Measurements from ENCODE around the gene LPIN3. TPM values are rescaled to one million over a fixed set of nuclear protein-coding genes. Genes with fewer than 3 reads are reported as not detected.

The LPIN3 gene
- total RNA-seq, 2 donors from 2014 or later = 0.16 to 0.67 TPM

DNA sequence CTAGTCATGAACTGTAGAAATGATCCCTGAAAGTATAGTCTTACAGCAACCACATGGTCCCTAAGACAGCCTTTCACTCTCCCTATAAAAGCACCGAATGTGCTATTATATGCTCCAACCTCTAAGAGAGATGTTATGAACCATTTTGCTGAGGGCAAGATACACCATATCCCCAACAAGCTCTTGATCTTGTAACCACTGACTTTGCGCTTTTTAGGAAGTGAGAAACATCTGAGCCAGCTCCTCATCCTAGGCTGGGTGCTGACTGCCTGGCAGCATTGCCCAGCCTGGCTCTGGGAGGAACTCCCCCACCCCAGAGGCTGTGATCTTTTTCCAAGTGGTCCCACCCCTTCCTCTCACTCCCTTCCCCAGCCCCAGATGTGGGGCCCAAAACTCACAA, 29.1 kb downstream of the LPIN3 start:
- H3K9me3 ChIP-seq (ENCODE audit: control insufficient read depth, low read length, poor library complexity, severe bottlenecking) = no peaks in the 10 kb centered on the region
- Mint-ChIP-seq H3K36me3 (ENCODE audit: low read depth) (peaks cover 10% of the 10 kb centered on the region), H3K4me3 (no peak overlapping the region), H3K27me3 (peaks cover 57% of the 10 kb centered on the region), H3K27ac (no peak overlapping the region), H3K4me1 (peaks cover 4% of the 10 kb centered on the region)
- ATAC-seq (no peak), DNase-seq (no peak)

DNA sequence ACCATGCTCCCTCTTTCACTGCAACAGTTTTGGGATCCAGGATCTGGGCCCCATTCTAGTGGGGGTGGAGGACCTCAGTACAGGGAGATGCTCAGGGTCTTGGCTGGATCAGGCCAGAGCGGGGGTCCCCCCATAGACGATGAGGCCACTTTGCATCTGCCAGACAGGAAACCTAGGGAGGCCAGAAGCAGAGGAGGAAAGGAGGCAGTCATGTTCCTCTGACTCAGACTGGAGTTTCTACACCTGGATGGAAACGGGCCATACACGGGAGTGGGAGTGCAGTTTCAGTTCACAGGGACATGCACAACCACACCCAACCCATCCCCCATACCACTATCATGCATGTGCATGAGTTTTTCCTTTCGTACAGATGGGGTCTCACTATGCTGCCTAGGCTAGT, 29.6 kb downstream of the LPIN3 start:
- Mint-ChIP-seq H3K27me3 (peaks cover 52% of the 10 kb centered on the region), H3K27ac (no peak overlapping the region), H3K36me3 (ENCODE audit: low read depth) (peaks cover 9% of the 10 kb centered on the region), H3K4me1 (peaks cover 4% of the 10 kb centered on the region), H3K4me3 (no peak overlapping the region)
- no peak for DNase-seq
- ATAC-seq = no peak
- H3K9me3 ChIP-seq (ENCODE audit: control insufficient read depth, low read length, poor library complexity, severe bottlenecking) = no peaks in the 10 kb centered on the region

DNA sequence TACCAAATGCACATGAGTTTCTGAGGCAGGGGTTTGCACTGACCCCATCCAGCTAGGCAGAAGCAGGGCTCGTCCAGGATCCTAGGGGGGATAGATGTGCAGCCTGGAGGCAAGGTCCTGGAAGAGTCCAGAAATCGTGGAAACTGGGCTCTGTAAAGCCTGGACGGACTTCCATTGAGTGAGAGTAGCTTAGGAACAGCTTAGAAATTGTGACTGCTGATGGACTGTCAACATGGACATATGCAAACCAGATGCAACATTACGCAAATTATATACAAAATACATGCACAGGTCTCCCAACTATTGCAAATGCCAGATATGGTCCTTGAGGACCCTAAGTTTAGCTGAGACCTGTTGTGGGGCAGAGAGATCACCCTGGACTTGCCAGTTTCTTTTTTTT, 30.8 kb downstream of the LPIN3 start:
- no peak for ATAC-seq
- H3K9me3 ChIP-seq (ENCODE audit: control insufficient read depth, low read length, poor library complexity, severe bottlenecking) = no peaks in the 10 kb centered on the region
- peaks cover 4% of the 10 kb centered on the region for H3K4me1 Mint-ChIP-seq
- no peak overlapping the region for H3K4me3 Mint-ChIP-seq
- no peak for DNase-seq
- H3K27me3 Mint-ChIP-seq = peaks cover 56% of the 10 kb centered on the region
- H3K36me3 Mint-ChIP-seq (ENCODE audit: low read depth) = peaks cover 5% of the 10 kb centered on the region
- no peak overlapping the region for H3K27ac Mint-ChIP-seq

DNA sequence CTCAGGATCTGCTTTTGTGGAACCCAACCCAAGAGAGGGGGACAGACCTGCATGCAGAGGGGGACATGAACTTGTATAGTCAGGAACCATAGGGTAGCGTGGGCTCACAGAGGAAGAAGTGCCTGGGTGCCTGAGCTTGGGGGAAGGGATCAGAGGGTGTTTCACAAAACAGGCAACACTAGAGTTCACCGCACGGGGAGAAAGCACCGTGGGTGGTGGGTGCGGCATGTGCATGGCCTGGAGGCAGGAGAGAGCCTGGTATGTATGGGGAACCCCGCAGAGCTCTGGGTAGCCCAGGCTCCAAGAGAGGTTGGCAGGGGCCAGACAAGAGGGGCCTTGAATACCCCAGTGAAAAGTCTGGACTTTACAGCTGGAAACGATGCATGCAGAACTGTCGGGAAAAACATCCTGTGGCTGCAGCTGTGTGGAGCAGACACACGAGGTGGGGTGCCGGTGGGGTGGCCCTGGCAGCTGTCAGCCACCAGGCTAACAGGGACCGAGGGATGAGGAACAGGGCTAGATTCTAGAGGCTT, 32.7 kb downstream of the LPIN3 start:
- Mint-ChIP-seq H3K4me1 (peaks cover 3% of the 10 kb centered on the region), H3K36me3 (ENCODE audit: low read depth) (peaks cover 6% of the 10 kb centered on the region), H3K27ac (no peak overlapping the region), H3K4me3 (no peak overlapping the region), H3K27me3 (peaks cover 61% of the 10 kb centered on the region)
- DNase-seq = no peak
- ATAC-seq = no peak
- no peaks in the 10 kb centered on the region for H3K9me3 ChIP-seq (ENCODE audit: control insufficient read depth, low read length, poor library complexity, severe bottlenecking)

DNA sequence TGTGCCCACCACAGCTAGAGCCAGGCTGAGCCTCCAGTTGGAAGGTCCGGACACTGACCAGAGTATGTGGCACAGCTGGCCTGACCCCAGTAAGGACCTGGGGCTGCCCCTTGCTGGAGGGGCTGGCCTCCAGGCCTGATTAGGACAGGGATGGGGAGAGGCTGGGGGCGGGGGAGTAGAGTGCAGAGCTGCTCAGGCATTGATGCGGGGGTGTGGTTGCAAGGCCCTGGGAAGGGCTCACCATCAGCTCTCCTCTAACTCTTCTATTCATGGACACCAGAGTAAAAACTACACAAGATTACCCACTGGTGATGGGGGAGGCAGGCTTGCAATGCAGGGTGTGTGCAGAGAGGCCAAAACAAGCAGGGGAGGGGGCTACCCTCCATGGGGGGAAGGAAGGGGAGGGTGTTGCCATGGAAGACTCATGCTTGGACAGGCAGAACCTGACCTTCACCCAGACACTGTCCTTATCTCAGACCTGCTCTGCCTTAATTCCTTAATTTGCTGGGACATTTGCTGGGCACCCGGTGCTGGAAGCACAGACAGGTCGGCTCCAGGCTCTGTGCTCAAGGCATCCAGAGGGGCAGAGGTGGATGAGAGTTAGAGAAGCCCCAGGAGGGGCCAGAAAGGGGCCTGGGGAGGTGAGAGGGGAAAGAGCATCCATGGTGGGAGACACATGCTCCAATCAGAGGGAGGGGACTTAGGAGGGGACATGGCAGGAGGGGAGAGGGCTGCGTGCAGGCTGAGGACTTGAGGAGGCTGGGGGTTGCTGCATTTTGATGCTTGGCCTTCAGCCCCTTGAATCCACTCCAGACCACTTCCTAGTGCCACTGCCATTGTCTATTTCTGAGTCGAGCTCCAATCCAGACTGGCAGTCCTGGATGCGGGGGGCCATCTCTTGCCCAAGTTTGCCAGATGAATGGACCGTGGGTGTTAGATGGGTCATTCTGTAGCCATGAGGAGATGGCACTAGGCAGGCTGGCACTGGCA, 33.6 kb downstream of the LPIN3 start:
- DNase-seq (no peak), ATAC-seq (no peak)
- no peak overlapping the region for H3K4me3 Mint-ChIP-seq
- peaks cover 60% of the 10 kb centered on the region for H3K27me3 Mint-ChIP-seq
- H3K36me3 Mint-ChIP-seq (ENCODE audit: low read depth) = peaks cover 6% of the 10 kb centered on the region
- peaks cover 3% of the 10 kb centered on the region for H3K4me1 Mint-ChIP-seq
- no peaks in the 10 kb centered on the region for H3K9me3 ChIP-seq (ENCODE audit: control insufficient read depth, low read length, poor library complexity, severe bottlenecking)
- H3K27ac Mint-ChIP-seq = no peak overlapping the region

DNA sequence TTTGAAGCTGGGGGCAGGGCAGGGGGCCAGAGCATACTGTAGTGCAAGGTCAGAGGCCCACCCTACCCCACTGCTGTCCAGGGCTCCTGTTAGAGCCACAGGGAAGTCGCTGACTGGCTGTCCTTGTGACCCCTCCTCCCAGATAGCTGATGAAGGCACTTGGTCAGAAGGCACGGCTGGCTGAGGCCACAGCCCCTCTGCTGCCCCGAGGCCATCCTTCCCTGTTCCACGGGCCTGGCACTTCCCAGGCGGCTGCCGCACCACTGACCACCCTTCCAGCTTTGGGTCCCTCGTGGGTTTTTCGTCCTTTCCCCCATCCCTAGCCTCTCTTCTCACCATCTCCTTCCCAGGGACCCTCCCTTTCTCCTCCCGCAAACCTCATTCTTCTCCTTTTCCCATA, 35.2 kb downstream of the LPIN3 start:
- peaks cover 6% of the 10 kb centered on the region for H3K36me3 Mint-ChIP-seq (ENCODE audit: low read depth)
- H3K4me3 Mint-ChIP-seq = no peak overlapping the region
- DNase-seq (no peak), ATAC-seq (no peak)
- no peak overlapping the region for H3K27ac Mint-ChIP-seq
- peaks cover 9% of the 10 kb centered on the region for H3K4me1 Mint-ChIP-seq
- H3K27me3 Mint-ChIP-seq = peaks cover 67% of the 10 kb centered on the region
- no peaks in the 10 kb centered on the region for H3K9me3 ChIP-seq (ENCODE audit: control insufficient read depth, low read length, poor library complexity, severe bottlenecking)

DNA sequence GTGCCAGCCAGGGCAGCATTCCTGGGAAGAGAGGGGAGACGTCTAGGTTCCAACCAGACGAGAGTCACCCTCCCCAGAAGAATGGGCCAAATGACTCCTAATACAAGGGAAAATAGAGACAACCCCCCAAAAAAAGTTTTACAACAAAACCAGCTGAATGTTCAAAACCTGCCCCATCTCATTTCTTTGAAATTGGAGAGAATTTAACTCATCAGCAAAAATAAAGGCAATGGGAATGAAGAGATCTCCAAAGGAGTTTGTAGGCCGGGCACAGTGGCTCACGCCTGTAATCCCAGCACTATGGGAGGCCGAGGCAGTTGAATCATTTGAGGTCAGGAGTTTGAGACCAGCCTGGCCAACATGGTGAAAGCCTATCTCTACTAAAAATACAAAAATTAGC, 35.7 kb downstream of the LPIN3 start:
- no peaks in the 10 kb centered on the region for H3K9me3 ChIP-seq (ENCODE audit: control insufficient read depth, low read length, poor library complexity, severe bottlenecking)
- no peak overlapping the region for H3K4me3 Mint-ChIP-seq
- peaks cover 10% of the 10 kb centered on the region for H3K4me1 Mint-ChIP-seq
- ATAC-seq = no peak
- peaks cover 70% of the 10 kb centered on the region for H3K27me3 Mint-ChIP-seq
- no peak for DNase-seq
- H3K27ac Mint-ChIP-seq = no peak overlapping the region
- peaks cover 6% of the 10 kb centered on the region for H3K36me3 Mint-ChIP-seq (ENCODE audit: low read depth)

DNA sequence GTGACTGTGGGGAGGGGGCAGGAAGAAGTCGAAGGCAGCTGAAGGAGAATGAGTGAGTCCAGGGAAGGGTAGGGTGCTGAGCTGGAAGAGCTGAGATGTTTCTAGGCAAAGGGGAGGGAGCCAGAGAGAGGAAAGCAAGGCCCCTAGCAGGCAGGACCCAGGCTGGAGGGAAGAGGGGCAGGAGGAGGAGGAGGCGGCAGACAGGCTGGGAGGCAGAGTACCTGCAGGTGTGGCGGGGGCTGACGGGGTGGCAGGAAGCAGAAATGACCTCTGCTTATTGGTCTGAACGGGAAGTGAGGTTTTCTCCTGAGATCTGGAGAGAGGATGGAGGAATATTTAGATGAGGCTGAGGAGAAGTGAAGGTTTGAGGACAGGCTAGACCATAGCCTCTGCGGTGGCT, 36.7 kb downstream of the LPIN3 start:
- Mint-ChIP-seq H3K4me3 (no peak overlapping the region), H3K27me3 (peaks cover 70% of the 10 kb centered on the region), H3K27ac (no peak overlapping the region), H3K4me1 (peaks cover 11% of the 10 kb centered on the region), H3K36me3 (ENCODE audit: low read depth) (peaks cover 6% of the 10 kb centered on the region)
- DNase-seq (no peak), ATAC-seq (no peak)
- no peaks in the 10 kb centered on the region for H3K9me3 ChIP-seq (ENCODE audit: control insufficient read depth, low read length, poor library complexity, severe bottlenecking)

DNA sequence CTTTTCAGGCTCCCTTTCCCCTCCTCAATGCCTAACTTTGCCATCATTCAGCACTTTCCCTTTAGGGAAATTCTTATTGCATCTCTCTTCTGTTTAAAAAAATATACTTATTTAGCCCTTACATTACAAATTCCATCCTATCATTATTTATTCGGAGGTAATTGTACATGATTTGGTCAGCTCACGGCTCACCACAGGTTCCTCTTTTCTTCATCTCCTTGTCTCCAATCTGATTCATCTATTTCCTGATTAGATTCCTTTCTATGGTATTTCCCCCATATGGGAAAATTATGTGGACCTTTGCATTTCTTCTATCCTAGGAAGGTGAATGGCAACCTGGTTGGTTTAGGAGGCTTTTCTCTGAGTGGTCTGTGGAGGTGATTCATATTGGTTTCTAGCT, 38.9 kb downstream of the LPIN3 start:
- DNase-seq (no peak), ATAC-seq (no peak)
- H3K4me1 Mint-ChIP-seq = peaks cover 12% of the 10 kb centered on the region
- no peak overlapping the region for H3K27ac Mint-ChIP-seq
- H3K9me3 ChIP-seq (ENCODE audit: control insufficient read depth, low read length, poor library complexity, severe bottlenecking) = no peaks in the 10 kb centered on the region
- peaks cover 3% of the 10 kb centered on the region for H3K36me3 Mint-ChIP-seq (ENCODE audit: low read depth)
- H3K4me3 Mint-ChIP-seq = no peak overlapping the region
- peaks cover 54% of the 10 kb centered on the region for H3K27me3 Mint-ChIP-seq

DNA sequence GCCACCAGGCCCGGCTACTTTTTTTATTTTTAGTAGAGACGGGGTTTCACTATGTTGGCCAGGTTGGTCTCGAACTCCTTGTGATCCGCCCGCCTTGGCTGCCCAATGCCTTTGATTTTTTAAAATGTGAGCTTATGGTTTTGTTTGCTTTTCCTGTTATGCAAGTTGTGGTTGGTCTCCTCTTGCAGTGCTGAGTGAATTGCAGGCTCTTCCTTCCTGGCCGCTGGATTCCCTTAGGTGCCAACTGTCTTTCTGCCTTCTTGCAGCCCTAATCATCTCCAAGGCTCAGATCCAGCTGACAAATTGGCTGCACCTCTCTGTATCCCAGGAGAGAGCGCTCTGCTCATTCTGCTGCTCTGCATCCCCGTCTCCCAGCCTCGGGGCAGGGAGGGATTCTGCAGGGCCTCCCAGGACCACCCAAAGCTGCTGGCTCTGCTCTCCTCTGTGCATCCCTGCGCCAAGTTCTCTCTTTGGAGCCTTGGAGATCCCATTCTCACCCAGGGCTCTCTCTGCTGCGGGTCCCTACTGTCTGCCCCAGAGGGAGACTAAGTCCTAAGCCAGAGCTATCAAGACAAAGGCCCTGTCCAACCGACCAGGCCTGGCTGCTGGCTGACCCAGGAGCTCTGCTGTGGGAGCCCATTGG, 40.1 kb downstream of the LPIN3 start:
- Mint-ChIP-seq H3K4me3 (no peak overlapping the region), H3K4me1 (peaks cover 12% of the 10 kb centered on the region), H3K27me3 (peaks cover 49% of the 10 kb centered on the region), H3K36me3 (ENCODE audit: low read depth) (peaks cover 3% of the 10 kb centered on the region), H3K27ac (no peak overlapping the region)
- no peak for DNase-seq
- ATAC-seq = no peak
- H3K9me3 ChIP-seq (ENCODE audit: control insufficient read depth, low read length, poor library complexity, severe bottlenecking) = no peaks in the 10 kb centered on the region

DNA sequence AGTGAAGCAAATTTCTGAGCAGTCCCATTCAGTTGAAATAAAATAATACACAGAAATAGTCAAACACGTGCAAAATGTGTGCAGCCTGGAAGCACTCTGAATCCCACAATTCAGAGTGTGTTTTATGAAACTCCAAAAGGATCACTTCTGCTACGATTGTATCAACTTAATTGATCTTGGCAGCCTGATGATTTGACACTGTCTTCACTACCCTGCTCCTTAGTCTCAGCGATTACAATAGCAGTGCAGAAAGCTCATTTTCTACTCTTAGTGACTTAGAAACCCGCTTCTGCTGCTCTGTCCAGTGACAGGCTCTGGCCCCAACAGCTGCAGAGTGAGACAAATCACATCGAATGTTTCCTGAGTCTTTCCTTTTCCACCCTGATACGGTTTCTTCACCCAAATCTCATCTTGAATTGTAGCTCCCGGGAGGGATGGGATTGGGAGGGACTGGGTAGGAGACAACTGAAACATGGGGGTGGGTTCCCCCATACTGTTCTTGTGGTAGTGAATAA, 42.2 kb downstream of the LPIN3 start:
- no peak overlapping the region for H3K4me3 Mint-ChIP-seq
- peaks cover 10% of the 10 kb centered on the region for H3K4me1 Mint-ChIP-seq
- no peak overlapping the region for H3K27ac Mint-ChIP-seq
- ATAC-seq (no peak), DNase-seq (no peak)
- H3K36me3 Mint-ChIP-seq (ENCODE audit: low read depth) = no peaks in the 10 kb centered on the region
- peaks cover 27% of the 10 kb centered on the region for H3K27me3 Mint-ChIP-seq
- no peaks in the 10 kb centered on the region for H3K9me3 ChIP-seq (ENCODE audit: control insufficient read depth, low read length, poor library complexity, severe bottlenecking)

DNA sequence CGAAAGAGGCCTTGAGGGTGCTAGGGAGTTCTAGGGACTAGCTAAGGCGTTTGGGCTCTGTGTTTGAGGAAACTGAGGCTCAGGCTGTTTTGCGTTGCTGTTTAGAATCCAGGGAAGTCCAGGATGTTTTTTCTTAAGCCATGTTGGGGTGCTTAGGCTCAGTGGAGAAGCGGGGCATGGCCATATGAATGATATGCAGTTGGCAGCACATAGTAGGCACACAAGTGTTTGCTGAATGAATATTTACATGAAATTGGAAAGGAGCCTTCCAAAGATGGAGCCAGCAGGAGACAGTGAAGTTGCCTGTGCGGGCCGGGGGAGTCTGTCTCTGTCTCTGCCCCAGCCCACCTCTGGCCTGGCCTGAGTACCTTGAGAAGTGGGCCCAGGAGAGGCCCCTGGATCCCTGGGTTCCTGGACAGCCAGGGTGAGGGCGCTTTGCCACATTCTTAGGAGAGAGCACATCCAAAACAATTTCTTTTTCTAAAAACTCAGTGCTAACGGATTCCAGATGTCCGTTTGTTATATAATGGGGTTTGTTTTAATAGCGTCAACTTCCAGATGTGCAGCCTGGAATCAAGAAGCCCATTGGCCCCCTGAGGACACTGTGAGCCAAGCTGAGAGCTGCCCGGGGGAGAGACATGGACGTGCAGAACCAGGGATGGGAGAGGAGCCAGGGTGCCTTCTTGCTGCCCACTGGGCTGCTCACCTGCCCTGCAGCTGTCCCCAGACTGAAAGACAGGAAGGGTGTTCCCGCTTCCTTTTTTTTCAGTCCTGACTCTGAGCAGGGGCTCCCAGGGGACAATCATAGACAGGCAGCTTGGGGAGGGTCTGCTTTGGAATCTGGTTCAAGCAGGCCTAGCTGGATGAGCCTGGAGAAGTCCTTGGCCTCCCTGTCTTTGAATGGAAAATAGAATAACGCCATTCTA, 46.1 kb downstream of the LPIN3 start:
- H3K4me3 Mint-ChIP-seq = no peak overlapping the region
- DNase-seq (no peak), ATAC-seq (no peak)
- no peaks in the 10 kb centered on the region for H3K36me3 Mint-ChIP-seq (ENCODE audit: low read depth)
- no peaks in the 10 kb centered on the region for H3K27me3 Mint-ChIP-seq
- H3K4me1 Mint-ChIP-seq = peaks cover 2% of the 10 kb centered on the region
- no peak overlapping the region for H3K27ac Mint-ChIP-seq
- no peaks in the 10 kb centered on the region for H3K9me3 ChIP-seq (ENCODE audit: control insufficient read depth, low read length, poor library complexity, severe bottlenecking)
